PFSK-1 (cell line): ENCODE results near the gene ABL2.

Experiments used
- FOXP2 ChIP-seq: optimal IDR thresholded peaks from 2 replicates; pipeline ENCODE3; 2011; ENCODE audit warnings: borderline replicate concordance, control low read depth, inconsistent platforms; ENCODE audit not compliant: insufficient read depth; ENCODE audit errors: extremely low read length, extremely low read depth
- POLR2AphosphoS5 ChIP-seq: IDR thresholded peaks from 2 replicates; pipeline ENCODE4 v1.6.1; 2012; ENCODE audit warnings: low read depth, mild to moderate bottlenecking, control low read depth, low read length, moderate library complexity
- SIN3A ChIP-seq: IDR thresholded peaks from 2 replicates; pipeline ENCODE4 v1.6.1; 2012; ENCODE audit warnings: mild to moderate bottlenecking, low read length, moderate library complexity, borderline replicate concordance; ENCODE audit not compliant: insufficient read depth
- TAF1 ChIP-seq: IDR thresholded peaks from 2 replicates; pipeline ENCODE4 v1.6.1; 2012; ENCODE audit warnings: low read length, control low read depth, borderline replicate concordance; ENCODE audit not compliant: insufficient read depth
- TF ChIP-seq, protein P1 (sequence below), 2 experiments: IDR thresholded peaks; 2 replicates each; pipeline versions ENCODE4 v1.6.1 to v1.8.0; 2011 to 2012; ENCODE audit warnings: low read depth in 2 of 2, low read length in 2 of 2, control low read depth in 1 of 2, inconsistent platforms in 1 of 2, mild to moderate bottlenecking in 1 of 2, moderate library complexity in 1 of 2; ENCODE audit not compliant: insufficient read depth in 1 of 2

ABL2 gene

DNA sequence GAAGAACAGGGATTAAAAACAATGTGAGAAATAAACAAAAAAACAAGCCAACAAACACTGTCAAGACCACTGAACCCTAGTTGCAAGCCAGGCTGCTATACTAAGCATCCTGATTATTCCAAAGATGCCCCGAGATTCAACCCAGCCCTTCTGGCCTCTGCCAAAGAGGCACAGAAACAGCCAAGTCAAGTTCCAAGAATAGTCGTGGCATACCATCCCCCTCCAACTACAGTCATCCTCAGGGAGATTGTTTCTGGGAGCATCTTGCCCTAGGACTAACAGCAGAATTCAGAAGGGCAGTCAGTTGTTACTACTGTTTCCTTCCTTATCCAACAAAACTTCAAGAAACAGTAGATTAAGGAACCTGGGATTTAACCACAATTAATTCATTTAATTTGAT is 52.3 kb downstream of the ABL2 start:
- TF ChIP-seq TAF1, result no peak

- TF ChIP-seq FOXP2, result no peak
- TF ChIP-seq POLR2AphosphoS5, result no peak
- TF ChIP-seq, protein P1, sequence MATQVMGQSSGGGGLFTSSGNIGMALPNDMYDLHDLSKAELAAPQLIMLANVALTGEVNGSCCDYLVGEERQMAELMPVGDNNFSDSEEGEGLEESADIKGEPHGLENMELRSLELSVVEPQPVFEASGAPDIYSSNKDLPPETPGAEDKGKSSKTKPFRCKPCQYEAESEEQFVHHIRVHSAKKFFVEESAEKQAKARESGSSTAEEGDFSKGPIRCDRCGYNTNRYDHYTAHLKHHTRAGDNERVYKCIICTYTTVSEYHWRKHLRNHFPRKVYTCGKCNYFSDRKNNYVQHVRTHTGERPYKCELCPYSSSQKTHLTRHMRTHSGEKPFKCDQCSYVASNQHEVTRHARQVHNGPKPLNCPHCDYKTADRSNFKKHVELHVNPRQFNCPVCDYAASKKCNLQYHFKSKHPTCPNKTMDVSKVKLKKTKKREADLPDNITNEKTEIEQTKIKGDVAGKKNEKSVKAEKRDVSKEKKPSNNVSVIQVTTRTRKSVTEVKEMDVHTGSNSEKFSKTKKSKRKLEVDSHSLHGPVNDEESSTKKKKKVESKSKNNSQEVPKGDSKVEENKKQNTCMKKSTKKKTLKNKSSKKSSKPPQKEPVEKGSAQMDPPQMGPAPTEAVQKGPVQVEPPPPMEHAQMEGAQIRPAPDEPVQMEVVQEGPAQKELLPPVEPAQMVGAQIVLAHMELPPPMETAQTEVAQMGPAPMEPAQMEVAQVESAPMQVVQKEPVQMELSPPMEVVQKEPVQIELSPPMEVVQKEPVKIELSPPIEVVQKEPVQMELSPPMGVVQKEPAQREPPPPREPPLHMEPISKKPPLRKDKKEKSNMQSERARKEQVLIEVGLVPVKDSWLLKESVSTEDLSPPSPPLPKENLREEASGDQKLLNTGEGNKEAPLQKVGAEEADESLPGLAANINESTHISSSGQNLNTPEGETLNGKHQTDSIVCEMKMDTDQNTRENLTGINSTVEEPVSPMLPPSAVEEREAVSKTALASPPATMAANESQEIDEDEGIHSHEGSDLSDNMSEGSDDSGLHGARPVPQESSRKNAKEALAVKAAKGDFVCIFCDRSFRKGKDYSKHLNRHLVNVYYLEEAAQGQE (IDR thresholded peaks at IDR 0.05; ENCODE audit: insufficient read depth in 1 of 2, low read depth in 2 of 2, low read length in 2 of 2), result no peak
- no peak for TF ChIP-seq TAF1
- no peak for TF ChIP-seq SIN3A
These were observed 54.3 kb downstream of the ABL2 start for GRCh38 chr1:179175011-179175841.

DNA sequence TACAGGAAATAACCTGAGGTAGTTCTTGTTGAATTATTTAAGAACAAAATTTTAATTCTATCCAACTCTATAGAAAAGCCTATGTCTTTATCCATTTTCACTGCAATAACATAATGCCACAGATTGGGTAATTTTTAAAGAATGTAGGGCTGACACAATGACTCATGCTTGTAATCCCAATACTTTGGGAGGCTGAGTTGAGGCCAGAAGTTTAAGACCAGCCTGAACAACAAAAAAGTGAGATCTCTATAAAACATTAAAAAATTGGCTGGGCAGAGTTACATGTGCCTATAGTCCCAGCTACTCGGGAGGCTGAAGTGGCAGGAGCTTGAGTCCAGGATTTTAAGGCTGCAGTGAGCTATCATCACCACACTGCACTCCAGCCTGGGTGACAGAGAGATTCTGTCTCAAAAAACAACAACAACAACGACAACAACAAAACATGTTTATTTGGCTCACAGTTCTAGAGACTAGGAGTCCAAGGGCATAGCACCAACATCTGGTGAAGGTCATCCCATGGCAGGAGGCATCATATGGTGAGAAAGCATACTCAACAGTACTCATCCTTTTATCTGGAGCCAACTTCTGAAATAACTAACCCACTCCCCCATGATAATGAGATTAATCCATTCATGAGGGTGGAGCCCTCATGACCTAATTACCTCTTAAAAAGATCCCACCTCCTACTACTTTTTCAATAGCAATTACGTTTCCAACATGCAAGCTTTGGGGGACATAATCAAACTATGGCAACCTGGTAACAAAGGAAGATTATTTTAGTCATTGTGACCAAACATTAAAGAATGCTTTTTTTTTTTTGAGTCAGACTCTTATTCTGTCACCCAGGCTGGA is 59.6 kb downstream of the ABL2 start:
- TF ChIP-seq FOXP2 (no peak), SIN3A (no peak), TAF1 (no peak), POLR2AphosphoS5 (no peak)
- TF ChIP-seq, protein P1 (IDR thresholded peaks at IDR 0.05; ENCODE audit: insufficient read depth in 1 of 2, low read depth in 2 of 2, low read length in 2 of 2), result no peak

- TF ChIP-seq FOXP2 (no peak), POLR2AphosphoS5 (no peak), TAF1 (no peak), SIN3A (no peak)
- TF ChIP-seq, protein P1 (IDR thresholded peaks at IDR 0.05; ENCODE audit: insufficient read depth in 1 of 2, low read depth in 2 of 2, low read length in 2 of 2), result no peak
These were observed 60.9 kb downstream of the ABL2 start for GRCh38 chr1:179168536-179168935.

DNA sequence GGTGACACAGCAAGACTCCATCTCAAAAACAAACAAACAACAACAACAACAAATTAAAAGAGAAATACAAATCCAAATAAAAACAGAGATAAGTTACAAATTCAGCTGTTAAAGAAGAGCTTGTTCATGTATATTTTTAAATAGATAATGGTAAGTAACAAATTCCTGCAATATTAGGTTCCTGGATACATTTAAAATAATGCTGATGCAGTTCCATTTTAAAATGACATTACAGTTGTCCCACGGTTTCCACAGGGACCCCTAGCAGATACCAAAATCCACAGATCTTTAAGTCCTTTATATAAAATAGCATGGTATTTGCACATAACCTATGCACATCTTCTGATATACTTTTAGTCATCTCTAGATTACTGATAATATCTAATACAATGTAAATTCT is 61.5 kb downstream of the ABL2 start:
- TF ChIP-seq SIN3A (no peak), TAF1 (no peak), FOXP2 (no peak), POLR2AphosphoS5 (no peak)
- TF ChIP-seq, protein P1 (IDR thresholded peaks at IDR 0.05; ENCODE audit: insufficient read depth in 1 of 2, low read depth in 2 of 2, low read length in 2 of 2), result no peak
